Calu3 (cell line): ENCODE results near the gene ALPK1. TPM values are rescaled to one million over a fixed set of nuclear protein-coding genes. Genes with fewer than 3 reads are reported as not detected.

Experiments used
- BruUV-seq: library from RNA; stranded (reverse); fragments of 400-500 nt; replicated peaks from 2 replicates; lab custom pipeline; 2021; lab: Mats Ljungman, UMichigan
- CTCF ChIA-PET: fragments of 300-600 bp; sonication (Branson Sonifier 250); formaldehyde crosslinking; loops from one replicate; lab custom pipeline; 2022; ENCODE audit warnings: antibody characterized with exemption; lab: Charles Lee
- DNase-seq: peaks from one replicate; pipeline ENCODE4 v3.0.0; 2022
- H3K27ac Mint-ChIP-seq: one replicate; pipeline ENCODE4 v1.8.0; 2022; ENCODE audit warnings: mixed read lengths; ENCODE audit not compliant: unreplicated experiment
- H3K27me3 Mint-ChIP-seq: one replicate; pipeline ENCODE4 v1.8.0; 2022; ENCODE audit warnings: mixed read lengths; ENCODE audit not compliant: unreplicated experiment
- H3K36me3 Mint-ChIP-seq: one replicate; pipeline ENCODE4 v1.8.0; 2022; ENCODE audit warnings: mild to moderate bottlenecking, moderate library complexity, mixed read lengths; ENCODE audit not compliant: insufficient read depth, unreplicated experiment
- H3K4me1 Mint-ChIP-seq: one replicate; pipeline ENCODE4 v1.8.0; 2022; ENCODE audit warnings: mild to moderate bottlenecking, low read depth, mixed read lengths; ENCODE audit not compliant: unreplicated experiment
- H3K4me3 Mint-ChIP-seq: one replicate; pipeline ENCODE4 v1.8.0; 2022; ENCODE audit warnings: mild to moderate bottlenecking, low read depth, moderate library complexity, mixed read lengths; ENCODE audit not compliant: unreplicated experiment
- H3K9me3 Mint-ChIP-seq: one replicate; pipeline ENCODE4 v1.8.0; 2022; ENCODE audit warnings: low read depth, mixed read lengths; ENCODE audit not compliant: unreplicated experiment
- intact Hi-C: fragments of 100-400 bp; cut with micrococcal nuclease; formaldehyde crosslinking; loops from one replicate; pipeline ENCODE4 v1.10.0; 2022; ENCODE audit not compliant: unreplicated experiment
- total RNA-seq: library from RNA; stranded (reverse); gene quantifications from 2 replicates; pipeline ENCODE4 v1.2.3, GENCODE V29; 2022
- TF ChIP-seq, protein P1 (sequence below): fragments of 200-600 bp; IDR thresholded peaks from one replicate; pipeline ENCODE4 v1.8.0; 2022; ENCODE audit warnings: antibody characterized with exemption; ENCODE audit not compliant: unreplicated experiment

ALPK1 gene
- total RNA-seq, 1 experiment from 2014 or later, result 17.1 TPM

GRCh38 chr4:112378858-112379257 is 81.7 kb downstream of the ALPK1 start:
- intact Hi-C loops, result no loop called here
- CTCF ChIA-PET, result no interaction called here
- Mint-ChIP-seq H3K4me3 (no peak overlapping the region), H3K9me3 (no peaks in the 10 kb centered on the region), H3K36me3 (no peaks in the 10 kb centered on the region), H3K4me1 (no peaks in the 10 kb centered on the region), H3K27me3 (no peaks in the 10 kb centered on the region), H3K27ac (no peak overlapping the region)
- BruUV-seq, result no TSS peak
- DNase-seq, result no peak
- TF ChIP-seq, protein P1, sequence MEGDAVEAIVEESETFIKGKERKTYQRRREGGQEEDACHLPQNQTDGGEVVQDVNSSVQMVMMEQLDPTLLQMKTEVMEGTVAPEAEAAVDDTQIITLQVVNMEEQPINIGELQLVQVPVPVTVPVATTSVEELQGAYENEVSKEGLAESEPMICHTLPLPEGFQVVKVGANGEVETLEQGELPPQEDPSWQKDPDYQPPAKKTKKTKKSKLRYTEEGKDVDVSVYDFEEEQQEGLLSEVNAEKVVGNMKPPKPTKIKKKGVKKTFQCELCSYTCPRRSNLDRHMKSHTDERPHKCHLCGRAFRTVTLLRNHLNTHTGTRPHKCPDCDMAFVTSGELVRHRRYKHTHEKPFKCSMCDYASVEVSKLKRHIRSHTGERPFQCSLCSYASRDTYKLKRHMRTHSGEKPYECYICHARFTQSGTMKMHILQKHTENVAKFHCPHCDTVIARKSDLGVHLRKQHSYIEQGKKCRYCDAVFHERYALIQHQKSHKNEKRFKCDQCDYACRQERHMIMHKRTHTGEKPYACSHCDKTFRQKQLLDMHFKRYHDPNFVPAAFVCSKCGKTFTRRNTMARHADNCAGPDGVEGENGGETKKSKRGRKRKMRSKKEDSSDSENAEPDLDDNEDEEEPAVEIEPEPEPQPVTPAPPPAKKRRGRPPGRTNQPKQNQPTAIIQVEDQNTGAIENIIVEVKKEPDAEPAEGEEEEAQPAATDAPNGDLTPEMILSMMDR, result no peak

GRCh38 chr4:112379306-112379705 is 82.1 kb downstream of the ALPK1 start:
- Mint-ChIP-seq H3K4me1 (no peaks in the 10 kb centered on the region), H3K27ac (no peak overlapping the region), H3K9me3 (no peaks in the 10 kb centered on the region), H3K4me3 (no peak overlapping the region), H3K27me3 (no peaks in the 10 kb centered on the region), H3K36me3 (no peaks in the 10 kb centered on the region)
- intact Hi-C loops, result no loop called here
- CTCF ChIA-PET, result interaction anchor here (0.6 kb wide), 1 partner anchor 51 kb away, joined by 4 read pairs; no protein-coding TSS in a partner anchor
- TF ChIP-seq, protein P1, result no peak
- no peak for DNase-seq
- BruUV-seq, result no TSS peak

GRCh38 chr4:112381996-112382692 is 85.0 kb downstream of the ALPK1 start:
- TF ChIP-seq, protein P1, result no peak
- no peak overlapping the region for H3K4me3 Mint-ChIP-seq
- CTCF ChIA-PET, result no interaction called here
- no peaks in the 10 kb centered on the region for H3K9me3 Mint-ChIP-seq
- H3K27me3 Mint-ChIP-seq, result no peaks in the 10 kb centered on the region
- BruUV-seq, result no TSS peak
- no peaks in the 10 kb centered on the region for H3K36me3 Mint-ChIP-seq
- intact Hi-C loops, result no loop called here
- no peak for DNase-seq
- no peak overlapping the region for H3K27ac Mint-ChIP-seq
- H3K4me1 Mint-ChIP-seq, result no peaks in the 10 kb centered on the region

- no peak for DNase-seq
- Mint-ChIP-seq H3K27ac (no peak overlapping the region), H3K9me3 (no peaks in the 10 kb centered on the region), H3K4me1 (no peaks in the 10 kb centered on the region), H3K4me3 (no peak overlapping the region), H3K36me3 (no peaks in the 10 kb centered on the region), H3K27me3 (no peaks in the 10 kb centered on the region)
- TF ChIP-seq, protein P1, result no peak
- no TSS peak for BruUV-seq
- intact Hi-C loops, result no loop called here
- CTCF ChIA-PET, result no interaction called here
These were observed 88.9 kb downstream of the ALPK1 start for GRCh38 chr4:112386071-112386470.
